ENCODE data around the gene RFX2.

DNA sequence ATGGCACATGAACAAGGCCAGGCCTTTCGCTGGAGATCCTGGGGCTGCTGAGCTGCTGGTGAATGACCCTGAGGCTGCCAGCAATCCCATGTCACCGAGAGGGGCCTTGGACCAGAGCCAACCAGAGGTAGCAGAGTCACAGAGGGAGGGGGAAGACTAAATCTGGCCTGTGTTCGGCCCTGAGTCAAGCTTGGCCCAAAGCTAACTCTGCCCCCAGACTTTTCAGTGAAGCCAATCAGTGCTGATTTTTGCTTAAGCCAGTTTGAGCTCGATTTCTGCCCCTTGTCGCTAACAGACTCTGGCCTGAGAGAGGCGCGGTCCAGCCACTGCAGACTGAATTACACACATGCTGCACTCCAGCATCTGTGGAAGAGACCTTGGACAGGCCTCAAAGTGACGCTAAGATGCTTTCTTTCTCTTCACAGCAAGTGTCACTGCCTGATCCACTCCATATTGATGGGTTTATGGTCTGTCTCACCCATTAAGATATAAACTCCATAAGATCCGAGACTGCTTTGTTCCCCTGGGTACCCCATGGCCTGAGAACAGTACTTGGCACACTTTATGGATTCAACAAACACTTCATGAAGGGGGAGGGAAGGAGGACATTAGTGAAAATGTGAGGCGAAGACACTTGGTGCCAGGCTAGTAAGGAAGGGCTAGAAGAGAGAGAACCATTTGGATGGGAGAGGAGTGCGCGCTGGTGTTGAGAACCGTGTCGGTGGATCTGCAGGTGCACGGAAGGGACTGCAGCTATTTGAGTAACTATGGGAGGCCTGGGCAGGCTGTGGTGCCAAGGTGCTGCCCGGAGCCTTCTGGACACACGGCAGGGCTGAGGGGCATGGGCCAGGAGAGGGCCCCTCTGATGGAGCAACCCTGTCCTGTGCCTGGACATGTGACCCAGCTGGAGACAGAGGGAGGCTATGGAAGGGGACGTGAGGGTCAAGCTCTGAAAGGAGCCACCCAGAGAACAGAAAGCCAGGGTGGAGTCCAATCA lies 150.0 kb downstream of the RFX2 start:
- TF ChIP-seq, protein P1, sequence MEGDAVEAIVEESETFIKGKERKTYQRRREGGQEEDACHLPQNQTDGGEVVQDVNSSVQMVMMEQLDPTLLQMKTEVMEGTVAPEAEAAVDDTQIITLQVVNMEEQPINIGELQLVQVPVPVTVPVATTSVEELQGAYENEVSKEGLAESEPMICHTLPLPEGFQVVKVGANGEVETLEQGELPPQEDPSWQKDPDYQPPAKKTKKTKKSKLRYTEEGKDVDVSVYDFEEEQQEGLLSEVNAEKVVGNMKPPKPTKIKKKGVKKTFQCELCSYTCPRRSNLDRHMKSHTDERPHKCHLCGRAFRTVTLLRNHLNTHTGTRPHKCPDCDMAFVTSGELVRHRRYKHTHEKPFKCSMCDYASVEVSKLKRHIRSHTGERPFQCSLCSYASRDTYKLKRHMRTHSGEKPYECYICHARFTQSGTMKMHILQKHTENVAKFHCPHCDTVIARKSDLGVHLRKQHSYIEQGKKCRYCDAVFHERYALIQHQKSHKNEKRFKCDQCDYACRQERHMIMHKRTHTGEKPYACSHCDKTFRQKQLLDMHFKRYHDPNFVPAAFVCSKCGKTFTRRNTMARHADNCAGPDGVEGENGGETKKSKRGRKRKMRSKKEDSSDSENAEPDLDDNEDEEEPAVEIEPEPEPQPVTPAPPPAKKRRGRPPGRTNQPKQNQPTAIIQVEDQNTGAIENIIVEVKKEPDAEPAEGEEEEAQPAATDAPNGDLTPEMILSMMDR (IDR thresholded peaks at IDR 0.05), result no peak
- TF ChIP-seq EP300 (IDR thresholded peaks at IDR 0.05), result no peak
